ENCODE data around the gene CD99L2.
"Not testable (repeated sequence)": the region's sequence is repeated elsewhere in the genome, so short reads cannot be mapped to it uniquely, and the experiment has no call there.

The CD99L2 gene

GRCh38 chrX:150824352-150824751 is 74.1 kb downstream of the CD99L2 start:
- not testable (repeated sequence) for H3K9me3 ChIP-seq (ENCODE audit: insufficient read depth, low read depth, low read length); H3K4me1 ChIP-seq (ENCODE audit: insufficient read depth, low read length); H3K4me3 ChIP-seq (ENCODE audit: low read length); H3K27me3 ChIP-seq (ENCODE audit: insufficient read depth, low read length); H3K27ac ChIP-seq (ENCODE audit: low read length); H3K9ac ChIP-seq (ENCODE audit: low read depth, low read length)
- peaks cover 12% of the 10 kb centered on the region; the same call in 1 of the 2 replicates for H3K36me3 ChIP-seq (ENCODE audit: insufficient read depth, low read depth, low read length)

- not testable (repeated sequence) for H3K4me1 ChIP-seq (ENCODE audit: insufficient read depth, low read length); H3K9me3 ChIP-seq (ENCODE audit: insufficient read depth, low read depth, low read length); H3K4me3 ChIP-seq (ENCODE audit: low read length); H3K27ac ChIP-seq (ENCODE audit: low read length); H3K9ac ChIP-seq (ENCODE audit: low read depth, low read length); H3K27me3 ChIP-seq (ENCODE audit: insufficient read depth, low read length)
- H3K36me3 ChIP-seq (ENCODE audit: insufficient read depth, low read depth, low read length) = peaks cover 10% of the 10 kb centered on the region; the same call in 1 of the 2 replicates
Measured at GRCh38 chrX:150823826-150824225, 74.6 kb downstream of the CD99L2 start.

- H3K36me3 ChIP-seq (ENCODE audit: insufficient read depth, low read depth, low read length) = no peaks in the 10 kb centered on the region
- H3K4me3 ChIP-seq (ENCODE audit: low read length) = no peak overlapping the region
- H3K9ac ChIP-seq (ENCODE audit: low read depth, low read length) = no peak overlapping the region
- no peaks in the 10 kb centered on the region for H3K4me1 ChIP-seq (ENCODE audit: insufficient read depth, low read length)
- peaks cover 9% of the 10 kb centered on the region; the same call in 1 of the 2 replicates for H3K9me3 ChIP-seq (ENCODE audit: insufficient read depth, low read depth, low read length)
- H3K27ac ChIP-seq (ENCODE audit: low read length) = no peak overlapping the region
- no peaks in the 10 kb centered on the region for H3K27me3 ChIP-seq (ENCODE audit: insufficient read depth, low read length)
Measured at GRCh38 chrX:150821971-150822370, 76.5 kb downstream of the CD99L2 start.

GRCh38 chrX:150813922-150814321 is 84.5 kb downstream of the CD99L2 start:
- H3K4me3 ChIP-seq (ENCODE audit: low read length) = no peak overlapping the region
- H3K27me3 ChIP-seq (ENCODE audit: insufficient read depth, low read length) = no peaks in the 10 kb centered on the region
- no peaks in the 10 kb centered on the region for H3K4me1 ChIP-seq (ENCODE audit: insufficient read depth, low read length)
- H3K27ac ChIP-seq (ENCODE audit: low read length) = no peak overlapping the region
- H3K9me3 ChIP-seq (ENCODE audit: insufficient read depth, low read depth, low read length) = no peaks in the 10 kb centered on the region
- H3K9ac ChIP-seq (ENCODE audit: low read depth, low read length) = no peak overlapping the region
- H3K36me3 ChIP-seq (ENCODE audit: insufficient read depth, low read depth, low read length) = no peaks in the 10 kb centered on the region

- no peak overlapping the region for H3K4me3 ChIP-seq (ENCODE audit: low read length)
- no peaks in the 10 kb centered on the region for H3K9me3 ChIP-seq (ENCODE audit: insufficient read depth, low read depth, low read length)
- no peak overlapping the region for H3K27ac ChIP-seq (ENCODE audit: low read length)
- H3K36me3 ChIP-seq (ENCODE audit: insufficient read depth, low read depth, low read length) = no peaks in the 10 kb centered on the region
- no peaks in the 10 kb centered on the region for H3K27me3 ChIP-seq (ENCODE audit: insufficient read depth, low read length)
- no peak overlapping the region for H3K9ac ChIP-seq (ENCODE audit: low read depth, low read length)
- no peaks in the 10 kb centered on the region for H3K4me1 ChIP-seq (ENCODE audit: insufficient read depth, low read length)
Measured at GRCh38 chrX:150806827-150807226, 91.6 kb downstream of the CD99L2 start.

- no peaks in the 10 kb centered on the region for H3K36me3 ChIP-seq (ENCODE audit: insufficient read depth, low read depth, low read length)
- H3K4me3 ChIP-seq (ENCODE audit: low read length) = no peak overlapping the region
- H3K27me3 ChIP-seq (ENCODE audit: insufficient read depth, low read length) = no peaks in the 10 kb centered on the region
Measured at GRCh38 chrX:150805736-150806135, 92.7 kb downstream of the CD99L2 start.

GRCh38 chrX:150792949-150793527 is 105.4 kb downstream of the CD99L2 start:
- peaks cover 30% of the 10 kb centered on the region for H3K36me3 ChIP-seq (ENCODE audit: insufficient read depth, low read depth, low read length)
- no peaks in the 10 kb centered on the region for H3K4me1 ChIP-seq (ENCODE audit: insufficient read depth, low read length)
- H3K27me3 ChIP-seq (ENCODE audit: insufficient read depth, low read length) = no peaks in the 10 kb centered on the region
- H3K9me3 ChIP-seq (ENCODE audit: insufficient read depth, low read depth, low read length) = no peaks in the 10 kb centered on the region
- no peak overlapping the region for H3K27ac ChIP-seq (ENCODE audit: low read length)
- no peak overlapping the region for H3K9ac ChIP-seq (ENCODE audit: low read depth, low read length)
- no peak overlapping the region for H3K4me3 ChIP-seq (ENCODE audit: low read length)

More at GRCh38 chrX:150805736-150806135, 92.7 kb downstream of the CD99L2 start:
- no peak overlapping the region for H3K9ac ChIP-seq (ENCODE audit: low read depth, low read length)
- no peaks in the 10 kb centered on the region for H3K4me1 ChIP-seq (ENCODE audit: insufficient read depth, low read length)
- H3K27ac ChIP-seq (ENCODE audit: low read length) = no peak overlapping the region
- no peaks in the 10 kb centered on the region for H3K9me3 ChIP-seq (ENCODE audit: insufficient read depth, low read depth, low read length)

GRCh38 chrX:150790021-150790420 is 108.4 kb downstream of the CD99L2 start:
- H3K27me3 ChIP-seq (ENCODE audit: insufficient read depth, low read length) = no peaks in the 10 kb centered on the region
- no peaks in the 10 kb centered on the region for H3K4me1 ChIP-seq (ENCODE audit: insufficient read depth, low read length)
- no peak overlapping the region for H3K9ac ChIP-seq (ENCODE audit: low read depth, low read length)
- H3K27ac ChIP-seq (ENCODE audit: low read length) = no peak overlapping the region
- no peak overlapping the region for H3K4me3 ChIP-seq (ENCODE audit: low read length)
- no peaks in the 10 kb centered on the region for H3K9me3 ChIP-seq (ENCODE audit: insufficient read depth, low read depth, low read length)
- peaks cover 30% of the 10 kb centered on the region for H3K36me3 ChIP-seq (ENCODE audit: insufficient read depth, low read depth, low read length)

- Histone ChIP-seq H3K4me1 (ENCODE audit: insufficient read depth, low read length) (0 out of 2 replicates have a peak, but pooled peaks cover 5% of the 10 kb centered on the region), H3K9me3 (ENCODE audit: insufficient read depth, low read depth, low read length) (no peaks in the 10 kb centered on the region), H3K27me3 (ENCODE audit: insufficient read depth, low read length) (no peaks in the 10 kb centered on the region), H3K9ac (ENCODE audit: low read depth, low read length) (no peak overlapping the region), H3K36me3 (ENCODE audit: insufficient read depth, low read depth, low read length) (no peaks in the 10 kb centered on the region), H3K27ac (ENCODE audit: low read length) (no peak overlapping the region), H3K4me3 (ENCODE audit: low read length) (no peak overlapping the region)
Measured at GRCh38 chrX:150781677-150782076, 116.8 kb downstream of the CD99L2 start.

- H3K9ac ChIP-seq (ENCODE audit: low read depth, low read length) = no peak overlapping the region
- no peak overlapping the region for H3K4me3 ChIP-seq (ENCODE audit: low read length)
- peaks cover 6% of the 10 kb centered on the region; the same call in 1 of the 2 replicates for H3K36me3 ChIP-seq (ENCODE audit: insufficient read depth, low read depth, low read length)
- no peaks in the 10 kb centered on the region for H3K27me3 ChIP-seq (ENCODE audit: insufficient read depth, low read length)
- H3K4me1 ChIP-seq (ENCODE audit: insufficient read depth, low read length) = 0 out of 2 replicates have a peak, but pooled peaks cover 5% of the 10 kb centered on the region
- H3K27ac ChIP-seq (ENCODE audit: low read length) = no peak overlapping the region
- no peaks in the 10 kb centered on the region for H3K9me3 ChIP-seq (ENCODE audit: insufficient read depth, low read depth, low read length)
Measured at GRCh38 chrX:150779385-150779784, 119.1 kb downstream of the CD99L2 start.

GRCh38 chrX:150777328-150777992 is 121.0 kb downstream of the CD99L2 start:
- H3K27ac ChIP-seq (ENCODE audit: low read length) = no peak overlapping the region
- no peaks in the 10 kb centered on the region for H3K9me3 ChIP-seq (ENCODE audit: insufficient read depth, low read depth, low read length)
- no peak overlapping the region for H3K4me3 ChIP-seq (ENCODE audit: low read length)
- no peak overlapping the region for H3K9ac ChIP-seq (ENCODE audit: low read depth, low read length)
- 0 out of 2 replicates have a peak, but pooled peaks cover 5% of the 10 kb centered on the region for H3K4me1 ChIP-seq (ENCODE audit: insufficient read depth, low read length)
- H3K27me3 ChIP-seq (ENCODE audit: insufficient read depth, low read length) = no peaks in the 10 kb centered on the region
- peaks cover 6% of the 10 kb centered on the region; the same call in 1 of the 2 replicates for H3K36me3 ChIP-seq (ENCODE audit: insufficient read depth, low read depth, low read length)

Measured in iPS-20b (cell line).